Stomach smooth muscle (tissue), 2 donors: Measurements from ENCODE around the gene SEMA3C.

Source experiments
- H3K27ac ChIP-seq: one replicate; pipeline ENCODE4 v1.7.0; 2013; ENCODE audit warnings: mild to moderate bottlenecking, low read length, inconsistent platforms
- H3K27me3 ChIP-seq, 2 donors: one replicate each; pipeline ENCODE4 v1.7.0; 2013; ENCODE audit warnings: low read length in 2 of 2; ENCODE audit not compliant: insufficient read depth in 2 of 2, control insufficient read depth in 1 of 2
- H3K36me3 ChIP-seq, 2 donors: one replicate each; pipeline ENCODE4 v1.7.0; 2013; ENCODE audit warnings: low read length in 2 of 2; ENCODE audit not compliant: control insufficient read depth in 2 of 2, insufficient read depth in 2 of 2
- H3K4me1 ChIP-seq: one replicate; pipeline ENCODE4 v1.7.0; 2013; ENCODE audit warnings: low read length; ENCODE audit not compliant: control insufficient read depth, insufficient read depth
- H3K4me3 ChIP-seq, 2 donors: one replicate each; pipeline ENCODE4 v1.7.0; 2013; ENCODE audit warnings: low read length in 2 of 2
- H3K9ac ChIP-seq, 2 donors: one replicate each; pipeline ENCODE4 v1.7.0; 2013; ENCODE audit warnings: low read length in 2 of 2, mild to moderate bottlenecking in 1 of 2
- H3K9me3 ChIP-seq, 2 donors: one replicate each; pipeline ENCODE4 v1.7.0; 2013; ENCODE audit warnings: low read length in 2 of 2; ENCODE audit not compliant: control insufficient read depth in 2 of 2
- donor health status: healthy.
- donor health status: Pancreatic carcinoma.

The SEMA3C gene

DNA sequence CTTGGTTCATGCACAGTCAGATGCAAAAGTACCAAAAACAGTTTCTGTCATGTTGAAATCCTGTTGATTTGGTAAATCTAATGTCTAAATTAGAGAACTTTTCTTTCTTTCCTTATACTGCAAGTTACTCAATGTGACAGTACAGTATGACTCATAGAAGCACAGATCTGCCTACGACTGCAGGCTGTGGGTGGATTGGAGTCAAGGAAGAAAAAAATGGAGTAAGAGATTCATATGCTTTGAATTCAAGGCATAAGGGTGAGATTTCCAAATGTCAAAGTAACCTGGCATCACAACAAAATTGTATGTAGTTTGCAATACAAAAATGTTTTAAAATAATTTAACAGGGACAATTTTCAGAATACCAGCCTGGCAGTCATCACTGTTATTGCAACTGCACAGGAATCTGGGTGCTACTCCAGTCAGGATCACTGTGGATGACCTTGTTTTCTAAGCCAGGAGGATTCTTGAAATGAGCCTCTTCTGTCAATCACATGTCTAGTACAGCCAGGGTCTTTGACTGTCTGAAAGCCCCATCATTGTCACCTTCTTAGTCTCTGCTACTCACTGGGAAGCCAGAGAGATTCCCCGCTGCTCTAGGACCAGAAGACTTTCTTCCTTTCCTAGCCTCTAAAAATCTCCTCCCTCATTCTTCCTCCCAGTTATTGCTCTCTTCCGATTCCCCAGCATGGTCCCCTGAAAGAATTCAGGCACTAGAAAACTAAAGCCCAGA is 196.8 kb downstream of the SEMA3C start:
- Histone ChIP-seq H3K27me3 (no peaks in the 10 kb centered on the region), H3K9me3 (no peaks in the 10 kb centered on the region), H3K4me1 (peaks cover 14% of the 10 kb centered on the region), H3K36me3 (no peaks in the 10 kb centered on the region), H3K27ac (peak overlapping the region; percentile 18), H3K4me3 (no peak overlapping the region), H3K9ac (peak overlapping the region in 1 of 2 donors; percentile 40)

DNA sequence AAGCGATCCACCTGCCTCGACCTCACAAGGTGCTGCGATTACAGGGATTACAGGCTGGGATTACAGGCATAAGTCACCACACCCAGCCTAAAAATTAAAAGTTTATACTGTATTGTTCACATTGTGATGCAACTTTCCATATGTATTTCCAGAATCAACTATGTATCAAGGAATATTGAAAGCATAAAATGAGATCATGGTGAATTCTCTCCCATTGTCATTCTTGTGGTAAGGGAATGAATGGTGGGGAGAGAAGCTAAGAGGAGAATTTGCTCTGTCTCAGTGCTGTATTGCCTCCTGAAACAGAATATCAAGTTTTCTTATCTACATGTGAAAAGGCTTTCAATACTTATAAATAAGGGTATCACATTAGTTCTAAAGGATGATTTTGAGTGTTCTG is 198.7 kb downstream of the SEMA3C start:
- Histone ChIP-seq H3K9me3 (no peaks in the 10 kb centered on the region), H3K4me3 (no peak overlapping the region), H3K9ac (no peak overlapping the region), H3K27me3 (no peaks in the 10 kb centered on the region), H3K36me3 (no peaks in the 10 kb centered on the region), H3K4me1 (peaks cover 14% of the 10 kb centered on the region), H3K27ac (no peak overlapping the region)

DNA sequence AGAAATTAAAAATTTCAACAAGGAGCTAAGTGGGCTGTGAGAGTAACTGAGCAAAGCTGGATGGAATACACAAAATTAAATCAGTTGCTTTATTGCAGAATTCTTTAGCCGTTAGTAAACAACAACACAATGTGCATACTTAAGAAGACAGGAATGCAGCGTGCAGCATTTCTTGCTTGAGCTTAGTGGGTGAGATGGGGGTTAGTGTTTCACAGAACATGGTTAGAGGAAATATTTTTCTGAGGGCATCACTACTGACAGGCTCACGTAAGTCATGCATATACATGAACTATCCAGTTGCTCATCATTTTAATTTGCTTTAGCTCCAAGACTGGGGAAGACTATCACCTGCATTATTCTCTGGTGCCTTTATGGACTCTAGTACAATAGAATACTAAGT is 199.6 kb downstream of the SEMA3C start:
- H3K4me3 ChIP-seq: no peak overlapping the region
- no peaks in the 10 kb centered on the region for H3K27me3 ChIP-seq
- H3K9me3 ChIP-seq: no peaks in the 10 kb centered on the region

GRCh38 chr7:80711531-80711930 is 207.3 kb downstream of the SEMA3C start:
- Histone ChIP-seq H3K27ac (no peak overlapping the region), H3K4me3 (no peak overlapping the region), H3K9me3 (no peaks in the 10 kb centered on the region), H3K36me3 (no peaks in the 10 kb centered on the region), H3K4me1 (no peaks in the 10 kb centered on the region), H3K27me3 (no peaks in the 10 kb centered on the region), H3K9ac (no peak overlapping the region)

More for the DNA sequence above, 199.6 kb downstream of the SEMA3C start:
- H3K4me1 ChIP-seq: peaks cover 11% of the 10 kb centered on the region
- H3K27ac ChIP-seq: no peak overlapping the region
- H3K36me3 ChIP-seq: no peaks in the 10 kb centered on the region
- H3K9ac ChIP-seq: no peak overlapping the region

DNA sequence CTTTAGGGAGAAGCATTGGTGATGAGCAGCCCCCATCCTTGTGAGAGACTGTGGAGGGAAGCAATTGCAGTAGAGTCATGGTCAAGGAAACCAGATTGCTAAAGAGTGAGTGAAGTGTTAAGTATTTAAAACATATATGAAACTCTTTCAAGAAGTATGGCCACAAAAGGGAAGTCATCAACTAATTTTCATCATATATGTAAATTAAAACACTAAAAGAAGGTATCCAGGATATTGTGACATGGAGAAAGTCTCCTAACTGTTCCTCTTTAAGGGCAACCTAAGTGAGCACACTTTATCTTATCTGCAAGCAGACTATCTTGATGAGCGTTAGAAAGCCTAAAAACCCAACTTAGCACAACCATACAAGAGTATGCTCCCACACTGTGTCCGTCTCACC is 210.7 kb downstream of the SEMA3C start:
- Histone ChIP-seq H3K27me3 (no peaks in the 10 kb centered on the region), H3K9me3 (no peaks in the 10 kb centered on the region), H3K4me3 (no peak overlapping the region), H3K9ac (no peak overlapping the region), H3K27ac (no peak overlapping the region), H3K36me3 (no peaks in the 10 kb centered on the region), H3K4me1 (no peaks in the 10 kb centered on the region)

DNA sequence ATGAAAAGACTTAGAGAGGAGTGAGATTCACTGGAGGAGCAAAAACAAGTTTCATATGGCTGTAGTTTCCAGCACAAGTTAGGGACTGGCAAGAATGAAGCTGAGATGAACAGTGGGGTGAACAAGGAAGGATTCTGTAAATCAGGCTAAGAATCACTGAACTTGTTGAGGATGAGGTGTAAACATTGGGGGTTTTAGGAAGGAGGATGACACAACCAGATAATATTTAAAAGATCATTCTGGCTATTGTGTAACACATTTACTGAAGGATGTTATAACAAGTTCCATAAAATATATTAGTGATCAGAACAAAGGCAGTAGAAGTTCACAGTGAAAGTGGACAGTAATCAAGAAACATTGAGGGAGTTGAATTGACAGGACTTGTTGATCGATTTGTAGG is 211.5 kb downstream of the SEMA3C start:
- no peak overlapping the region for H3K9ac ChIP-seq
- no peaks in the 10 kb centered on the region for H3K27me3 ChIP-seq
- H3K27ac ChIP-seq: no peak overlapping the region
- no peaks in the 10 kb centered on the region for H3K36me3 ChIP-seq
- H3K9me3 ChIP-seq: no peaks in the 10 kb centered on the region
- no peaks in the 10 kb centered on the region for H3K4me1 ChIP-seq
- H3K4me3 ChIP-seq: no peak overlapping the region

DNA sequence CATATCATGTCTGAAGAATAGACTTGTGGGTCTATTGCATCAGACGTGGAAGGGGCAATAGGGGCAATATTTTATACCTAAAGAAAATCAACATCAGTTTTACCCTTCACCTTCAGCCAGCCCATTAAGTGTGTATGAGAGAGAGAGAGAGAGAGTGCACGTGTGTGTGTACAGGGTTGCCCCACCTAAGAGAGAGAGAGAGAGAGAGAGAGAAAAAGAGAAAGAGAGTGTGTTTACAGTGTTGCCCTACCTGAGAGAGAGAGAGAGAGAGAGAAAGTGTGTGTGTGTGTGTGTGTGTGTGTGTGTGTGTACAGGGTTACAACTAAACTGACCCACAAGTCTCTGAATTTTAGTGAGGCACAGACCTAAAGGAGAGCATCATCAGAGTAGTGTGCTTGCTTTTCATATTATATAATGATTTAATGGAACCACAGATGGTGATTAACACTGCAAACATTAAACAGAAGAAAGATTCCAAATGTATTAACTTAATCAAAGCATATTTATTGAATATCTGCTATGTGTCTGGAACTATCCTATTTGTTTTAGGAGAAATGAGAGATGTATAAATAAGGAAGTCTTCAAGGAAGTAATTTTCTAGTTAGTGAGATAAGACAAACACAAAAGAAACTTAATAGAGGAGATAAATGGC is 213.6 kb downstream of the SEMA3C start:
- H3K9me3 ChIP-seq: no peaks in the 10 kb centered on the region
- no peaks in the 10 kb centered on the region for H3K27me3 ChIP-seq
- H3K9ac ChIP-seq: no peak overlapping the region
- no peak overlapping the region for H3K27ac ChIP-seq
- no peaks in the 10 kb centered on the region for H3K4me1 ChIP-seq
- H3K36me3 ChIP-seq: no peaks in the 10 kb centered on the region
- no peak overlapping the region for H3K4me3 ChIP-seq

DNA sequence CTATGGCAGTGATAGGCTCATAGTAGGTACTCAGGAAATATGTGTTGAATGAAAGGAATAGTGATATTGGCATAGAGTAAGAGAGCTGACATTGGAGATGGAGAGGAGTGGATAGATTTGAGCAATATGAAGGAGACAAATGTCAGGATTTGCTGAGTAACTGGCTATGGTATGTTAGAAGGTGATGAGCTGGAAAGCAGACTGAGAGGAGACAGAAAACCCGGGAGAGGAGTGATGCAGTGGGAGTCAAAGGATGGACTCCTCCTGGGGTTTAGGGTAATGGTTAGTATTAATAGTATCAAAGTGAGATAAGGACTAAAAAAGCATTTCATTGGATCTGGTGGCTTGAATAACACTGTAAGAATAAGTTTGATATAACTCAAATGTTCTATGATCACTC is 215.6 kb downstream of the SEMA3C start:
- H3K4me3 ChIP-seq: no peak overlapping the region
- no peaks in the 10 kb centered on the region for H3K9me3 ChIP-seq
- H3K27ac ChIP-seq: no peak overlapping the region
- no peaks in the 10 kb centered on the region for H3K27me3 ChIP-seq
- no peaks in the 10 kb centered on the region for H3K36me3 ChIP-seq
- no peak overlapping the region for H3K9ac ChIP-seq
- peaks cover 8% of the 10 kb centered on the region for H3K4me1 ChIP-seq

- Histone ChIP-seq H3K4me1 (peaks cover 8% of the 10 kb centered on the region), H3K27me3 (no peaks in the 10 kb centered on the region), H3K4me3 (no peak overlapping the region), H3K9me3 (no peaks in the 10 kb centered on the region), H3K27ac (no peak overlapping the region), H3K9ac (no peak overlapping the region), H3K36me3 (no peaks in the 10 kb centered on the region)
Observed at GRCh38 chr7:80699721-80700256, 219.1 kb downstream of the SEMA3C start.

DNA sequence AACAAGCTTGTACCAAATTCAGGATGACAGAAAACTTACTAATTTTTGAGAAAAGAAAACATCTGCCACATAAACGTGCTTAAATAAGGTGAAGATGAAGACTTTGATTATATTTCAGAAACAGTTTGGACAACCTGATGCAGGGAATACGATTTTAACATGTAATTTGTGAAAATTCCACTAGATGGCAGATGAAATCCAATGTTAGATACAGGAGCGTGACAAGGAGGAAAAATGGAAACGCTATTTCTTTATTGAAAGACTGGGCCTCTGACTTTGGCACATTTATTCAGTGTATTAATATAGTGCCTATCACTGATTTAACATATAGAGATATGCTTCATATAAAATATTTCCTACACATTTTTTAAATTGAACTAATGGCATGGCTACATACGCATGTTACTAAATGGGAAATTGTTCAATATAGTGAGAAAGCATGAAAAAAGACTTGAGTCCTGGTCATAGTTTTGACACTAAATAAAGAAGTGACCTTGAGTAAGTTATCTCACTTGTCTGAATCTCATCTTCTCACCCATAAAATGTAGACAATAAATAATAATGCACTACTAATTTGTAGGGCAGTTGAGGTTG is 219.7 kb downstream of the SEMA3C start:
- no peak overlapping the region for H3K27ac ChIP-seq
- no peak overlapping the region for H3K9ac ChIP-seq

More for the DNA sequence above, 219.7 kb downstream of the SEMA3C start:
- Histone ChIP-seq H3K4me3 (no peak overlapping the region), H3K27me3 (no peaks in the 10 kb centered on the region), H3K4me1 (peaks cover 8% of the 10 kb centered on the region), H3K9me3 (no peaks in the 10 kb centered on the region), H3K36me3 (no peaks in the 10 kb centered on the region)
